Activated CD4-positive, alpha-beta T cell treated with anti-CD3 and anti-CD28 coated beads, Interleukin-2, amount 50 U/mL, for 16 hours (primary cell): ENCODE results near the gene F10.
"Not testable (repeated sequence)": the region's sequence is repeated elsewhere in the genome, so short reads cannot be mapped to it uniquely, and the experiment has no call there.

Source experiments
- DNase-seq: peaks from one replicate; pipeline ENCODE4 v3.0.0-alpha.2; 2020

Gene F10

GRCh38 chr13:113102727-113103126 is 19.9 kb upstream of the F10 start:
- no peak for DNase-seq

DNA sequence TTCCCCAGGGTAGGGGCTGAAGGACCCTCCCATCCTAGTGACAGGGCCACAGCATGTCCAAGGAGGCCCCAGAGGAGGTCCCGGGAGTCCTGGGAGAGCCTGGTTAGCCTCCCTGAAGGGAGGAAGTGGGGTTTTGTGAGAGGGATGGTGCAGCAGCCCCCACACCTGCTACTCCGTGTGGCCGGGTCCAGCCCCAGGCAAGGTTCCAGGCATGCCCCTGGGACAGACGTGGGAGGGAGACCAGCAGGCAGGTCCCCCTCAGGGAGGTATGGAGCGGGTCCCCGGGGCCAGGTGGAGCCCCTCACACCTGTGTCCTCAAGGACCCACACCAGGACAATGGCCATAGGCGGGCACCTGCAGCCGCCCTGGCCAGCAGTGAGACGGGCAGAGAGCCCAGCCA is 19.0 kb upstream of the F10 start:
- DNase-seq: no peak

DNA sequence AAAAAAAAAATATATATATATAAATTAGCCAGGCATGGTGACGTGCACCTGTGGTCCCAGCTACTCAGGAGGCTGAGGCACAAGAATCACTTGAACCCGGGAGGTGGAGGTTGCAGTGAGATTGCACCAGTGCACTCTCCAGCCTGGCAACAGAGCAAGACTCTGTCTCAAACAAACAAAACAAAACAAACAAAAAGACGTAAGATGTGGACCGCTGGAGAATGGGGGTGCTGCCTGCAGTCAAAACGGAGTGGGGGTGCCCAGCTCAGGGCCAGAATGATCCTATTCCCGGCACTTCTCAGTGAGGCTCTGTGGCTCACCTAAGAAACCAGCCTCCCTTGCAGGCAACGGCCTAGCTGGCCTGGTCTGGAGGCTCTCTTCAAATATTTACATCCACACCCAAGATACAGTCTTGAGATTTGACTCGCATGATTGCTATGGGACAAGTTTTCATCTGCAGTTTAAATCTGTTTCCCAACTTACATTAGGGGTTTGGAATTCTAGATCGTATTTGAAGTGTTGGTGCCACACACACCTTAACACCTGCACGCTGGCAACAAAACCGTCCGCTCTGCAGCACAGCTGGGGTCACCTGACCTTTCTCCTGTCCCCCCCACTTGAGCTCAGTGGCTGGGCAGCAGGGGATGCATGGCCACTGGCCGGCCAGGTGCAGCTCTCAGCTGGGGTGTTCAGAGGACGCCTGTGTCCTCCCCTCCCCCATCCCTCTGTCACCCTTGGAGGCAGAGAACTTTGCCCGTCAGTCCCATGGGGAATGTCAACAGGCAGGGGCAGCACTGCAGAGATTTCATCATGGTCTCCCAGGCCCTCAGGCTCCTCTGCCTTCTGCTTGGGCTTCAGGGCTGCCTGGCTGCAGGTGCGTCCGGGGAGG is 17.3 kb upstream of the F10 start, which contains the start of gene F7:
Gene F7 (plus strand): TSS at position 760 of the 889 bp plus-strand sequence. CDS start 51 bp downstream, at position 811.
- no peak for DNase-seq

DNA sequence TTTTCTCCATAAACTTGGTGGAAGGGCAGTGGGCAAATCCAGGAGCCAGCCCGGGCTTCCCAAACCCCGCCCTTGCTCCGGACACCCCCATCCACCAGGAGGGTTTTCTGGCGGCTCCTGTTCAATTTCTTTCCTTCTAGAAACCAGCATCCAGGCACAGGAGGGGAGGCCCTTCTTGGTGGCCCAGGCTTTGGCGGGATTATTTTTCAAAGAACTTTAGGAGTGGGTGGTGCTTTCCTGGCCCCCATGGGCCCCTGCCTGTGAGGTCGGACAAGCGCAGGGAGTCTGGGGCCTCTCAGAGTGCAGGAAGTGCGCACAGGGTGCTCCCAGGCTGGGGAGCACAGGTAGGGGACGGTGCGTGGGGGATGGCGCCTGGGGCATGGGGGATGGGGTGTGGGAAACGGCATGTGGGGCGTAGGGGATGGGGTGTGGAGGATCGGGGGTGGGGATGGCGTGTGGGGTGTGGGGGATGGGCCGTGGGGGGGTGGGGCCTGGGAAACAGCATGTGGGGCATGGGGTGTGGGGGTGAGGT is 16.6 kb upstream of the F10 start:
- no peak for DNase-seq

GRCh38 chr13:113106711-113107351 is 15.8 kb upstream of the F10 start:
- no peak for DNase-seq

- DNase-seq: not testable (repeated sequence)
Measured at GRCh38 chr13:113108521-113108920, 14.1 kb upstream of the F10 start.

- no peak for DNase-seq
Measured at GRCh38 chr13:113109151-113110047, 13.2 kb upstream of the F10 start.

- no peak for DNase-seq
Measured at GRCh38 chr13:113110048-113110851, 12.3 kb upstream of the F10 start.

DNA sequence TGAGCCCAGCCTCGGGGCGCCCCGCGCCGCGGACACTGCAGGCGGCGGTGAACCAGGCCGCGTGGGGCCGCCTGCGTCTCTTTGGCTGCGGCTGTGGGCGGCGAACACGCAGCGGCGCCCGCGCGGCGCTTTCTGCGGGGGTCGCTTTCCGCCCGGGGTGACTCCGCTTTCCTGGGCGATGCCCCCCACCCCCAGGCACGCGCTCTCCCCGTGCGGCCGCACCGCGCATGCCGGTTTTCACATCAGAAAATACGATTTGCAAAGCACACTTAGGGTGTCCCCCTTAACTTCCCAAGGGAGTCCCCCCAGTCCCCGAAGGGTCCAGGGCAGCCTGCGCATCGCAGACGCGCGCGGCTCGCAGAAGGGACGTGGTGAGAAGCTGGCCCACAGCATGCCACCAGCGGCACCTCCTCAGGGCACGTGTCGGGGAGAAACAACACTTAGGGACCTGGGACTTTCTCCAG is 11.7 kb upstream of the F10 start:
- no peak for DNase-seq

GRCh38 chr13:113111821-113112220 is 10.8 kb upstream of the F10 start:
- DNase-seq: not testable (repeated sequence)

GRCh38 chr13:113112475-113112874 is 10.1 kb upstream of the F10 start:
- not testable (repeated sequence) for DNase-seq

DNA sequence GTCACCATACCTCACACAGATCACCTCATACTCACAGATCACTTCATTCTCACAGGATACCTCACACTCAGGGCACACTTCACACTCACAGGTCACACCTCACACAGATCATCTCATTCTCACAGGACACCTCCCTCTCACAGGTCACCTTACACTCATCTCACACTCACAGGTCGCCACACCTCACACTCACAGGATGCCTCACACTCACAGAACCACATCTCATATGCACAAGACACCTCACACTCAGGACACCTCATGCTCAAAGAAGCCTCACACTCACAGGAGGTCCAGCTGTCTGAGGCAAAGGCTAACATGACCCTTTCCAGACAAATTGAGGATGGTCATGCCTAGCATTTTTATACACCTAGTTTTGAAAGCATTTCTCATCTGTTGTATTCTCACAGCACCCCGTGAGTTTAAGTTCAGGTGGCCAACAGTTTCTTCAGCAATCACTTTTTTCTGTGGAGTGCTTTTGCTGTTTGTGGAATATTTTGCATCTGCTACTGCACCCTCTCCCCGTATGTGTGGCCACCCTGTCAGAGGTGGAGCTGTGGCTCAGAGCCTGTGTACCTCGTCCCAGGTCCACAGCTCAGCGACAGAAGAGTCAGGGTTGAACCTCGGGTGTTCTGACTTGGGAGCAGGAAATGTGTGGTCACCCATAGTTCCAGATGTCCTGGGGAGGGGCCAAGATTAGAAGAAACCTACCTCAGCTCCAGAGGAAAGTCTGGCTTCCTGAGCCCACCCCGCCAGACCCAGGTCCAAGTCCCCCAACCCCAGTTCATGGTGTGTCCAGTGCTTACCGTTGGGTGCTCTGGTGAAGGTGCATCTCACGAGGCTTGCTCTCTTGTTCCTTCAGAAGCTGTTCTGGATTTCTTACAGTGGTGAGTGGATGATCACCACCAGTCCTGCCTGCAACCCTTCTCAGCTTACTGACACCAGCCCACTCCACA is 9.4 kb upstream of the F10 start:
- DNase-seq: no peak

GRCh38 chr13:113113846-113114271 is 8.7 kb upstream of the F10 start:
- DNase-seq: no peak

DNA sequence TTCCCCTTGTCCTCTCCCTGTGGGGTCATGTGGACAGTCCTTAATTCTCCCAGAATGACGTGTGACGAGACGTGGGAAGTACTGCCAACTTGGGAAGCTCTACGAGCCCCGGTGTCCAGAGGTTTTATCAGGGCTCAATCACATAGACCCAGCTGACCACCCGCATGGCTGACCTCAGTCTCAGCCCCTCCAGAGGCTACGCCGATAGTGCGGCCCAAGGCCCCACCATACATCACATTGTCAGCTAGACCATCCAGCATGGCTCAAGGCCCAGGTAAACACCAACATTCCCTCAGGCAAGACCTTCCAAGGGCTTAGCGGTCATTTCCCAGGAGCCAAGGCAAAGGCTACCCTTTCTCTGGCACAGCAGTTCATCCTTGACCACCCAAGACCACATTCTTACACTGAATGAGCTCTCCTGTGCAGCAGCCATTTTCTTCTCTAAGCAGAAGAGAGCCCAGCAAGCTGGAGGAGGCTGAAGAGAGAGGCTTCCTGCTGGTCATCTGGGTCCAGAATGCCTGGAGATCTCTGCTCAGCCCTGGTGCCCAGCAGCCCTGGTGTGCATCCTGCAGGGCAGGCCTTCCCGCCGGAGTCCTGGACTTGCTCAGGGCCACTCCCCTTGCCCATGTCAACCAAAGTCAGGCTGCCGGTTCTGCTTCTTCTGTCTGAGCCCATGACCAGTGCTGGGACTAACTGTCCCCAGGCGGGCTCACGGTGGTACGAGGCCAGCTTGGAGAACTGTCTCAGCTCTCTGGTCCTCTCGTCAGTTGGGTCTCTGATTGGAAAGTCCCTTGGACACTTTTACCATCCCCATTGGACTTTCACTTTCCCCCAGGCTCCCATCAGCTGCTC is 7.9 kb upstream of the F10 start:
- DNase-seq: no peak

DNA sequence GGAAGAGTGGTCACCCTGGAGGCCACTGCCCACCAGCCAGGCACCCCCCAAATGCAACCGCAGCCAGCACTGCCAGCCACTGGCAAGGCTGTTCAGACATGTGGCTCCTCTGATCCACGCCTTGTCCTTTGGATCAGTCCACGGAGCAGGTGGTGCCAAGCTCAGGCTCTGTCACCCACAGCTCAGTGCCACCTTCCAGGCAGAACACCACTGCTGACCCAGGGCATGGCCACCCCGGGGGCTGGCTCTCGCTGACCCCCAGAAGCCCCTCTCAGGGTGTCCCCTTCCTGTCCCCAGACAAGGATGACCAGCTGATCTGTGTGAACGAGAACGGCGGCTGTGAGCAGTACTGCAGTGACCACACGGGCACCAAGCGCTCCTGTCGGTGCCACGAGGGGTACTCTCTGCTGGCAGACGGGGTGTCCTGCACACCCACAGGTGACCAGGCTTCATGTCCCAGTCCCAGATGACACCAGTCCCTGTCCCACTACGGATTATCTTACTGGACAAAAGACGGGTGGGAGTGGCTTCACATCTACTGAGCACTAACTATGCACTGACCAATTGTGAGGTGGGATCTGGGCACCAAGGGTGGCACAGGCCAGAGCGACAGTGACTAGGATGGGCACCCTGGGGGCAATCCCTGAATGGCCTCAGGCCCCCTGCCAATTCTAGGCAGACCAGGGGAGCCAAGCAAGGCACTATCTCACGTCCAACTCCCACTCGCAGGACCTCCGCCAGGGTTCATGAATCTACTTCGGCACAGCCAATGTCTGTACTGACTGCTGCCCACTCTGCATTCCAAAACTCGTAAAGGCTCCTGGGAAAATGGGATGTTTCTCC is 7.0 kb upstream of the F10 start:
- no peak for DNase-seq

- no peak for DNase-seq
Measured at GRCh38 chr13:113116206-113116800, 6.3 kb upstream of the F10 start.

DNA sequence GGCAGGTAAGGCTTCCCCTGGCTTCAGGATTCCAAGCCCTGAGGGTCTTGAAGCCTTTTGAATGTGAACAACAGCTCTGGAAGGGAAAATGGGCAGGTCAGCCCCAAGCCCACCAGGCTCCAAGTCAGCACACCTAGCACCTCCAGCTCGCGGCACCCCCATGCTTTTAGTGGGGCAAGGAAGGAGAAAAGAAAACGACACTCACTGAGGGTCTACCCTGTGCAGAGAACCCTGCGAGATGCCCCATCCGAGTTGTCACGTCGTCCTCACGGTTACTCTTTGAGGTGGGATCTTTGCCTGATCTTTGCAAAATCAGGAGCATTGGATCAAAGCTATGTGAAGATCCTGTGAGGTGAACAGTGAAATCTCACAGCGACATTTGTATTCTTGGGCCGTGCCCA is 5.7 kb upstream of the F10 start:
- DNase-seq: no peak

- DNase-seq: no peak
Measured at GRCh38 chr13:113117335-113117872, 5.2 kb upstream of the F10 start.
